BJ (cell line): ENCODE data around the gene LUC7L2. TPM values are rescaled to one million over a fixed set of nuclear protein-coding genes. Genes with fewer than 3 reads are reported as not detected.

Source experiments
- CTCF ChIA-PET: fragments of 350-600 bp; formaldehyde crosslinking; extraction: SDS; loops from one replicate; lab custom pipeline; 2021; ENCODE audit warnings: antibody characterized with exemption, inconsistent platforms; lab: Yijun Ruan, JAX
- POLR2A ChIA-PET: fragments of 300-600 bp; sonication (Branson Sonifier 250); formaldehyde crosslinking; extraction: SDS; loops from one replicate; lab custom pipeline; 2021; ENCODE audit warnings: antibody characterized with exemption; lab: Charles Lee
- DNase-seq: peaks from one replicate; pipeline ENCODE4 v3.0.0-alpha.2; 2011; ENCODE audit warnings: low read depth
- H3K27me3 ChIP-seq: 2 replicates; pipeline ENCODE4 v1.6.0; 2011; ENCODE audit warnings: low read length; ENCODE audit not compliant: control insufficient read depth, insufficient read depth
- H3K36me3 ChIP-seq: 2 replicates; pipeline ENCODE4 v1.5.1; 2011; ENCODE audit warnings: low read length; ENCODE audit not compliant: control insufficient read depth, insufficient read depth
- H3K4me3 ChIP-seq: 2 replicates; pipeline ENCODE4 v1.5.1; 2011; ENCODE audit warnings: low read depth, mild to moderate bottlenecking, control low read depth, low read length
- polyA plus RNA-seq: library from polyadenylated mRNA; depleted of rRNA; stranded (reverse); fragments of >200 nt; gene quantifications from 2 replicates; pipeline ENCODE4 v1.2.3, GENCODE V29; 2011
- TF ChIP-seq, protein P1 (sequence below): IDR thresholded peaks from 2 replicates; pipeline ENCODE4 v1.5.1; 2011; ENCODE audit warnings: low read depth, mild to moderate bottlenecking, control low read depth, inconsistent platforms, low read length, moderate library complexity; ENCODE audit not compliant: insufficient read depth

LUC7L2 gene
- polyA plus RNA-seq, 1 experiment = 22.3 TPM

DNA sequence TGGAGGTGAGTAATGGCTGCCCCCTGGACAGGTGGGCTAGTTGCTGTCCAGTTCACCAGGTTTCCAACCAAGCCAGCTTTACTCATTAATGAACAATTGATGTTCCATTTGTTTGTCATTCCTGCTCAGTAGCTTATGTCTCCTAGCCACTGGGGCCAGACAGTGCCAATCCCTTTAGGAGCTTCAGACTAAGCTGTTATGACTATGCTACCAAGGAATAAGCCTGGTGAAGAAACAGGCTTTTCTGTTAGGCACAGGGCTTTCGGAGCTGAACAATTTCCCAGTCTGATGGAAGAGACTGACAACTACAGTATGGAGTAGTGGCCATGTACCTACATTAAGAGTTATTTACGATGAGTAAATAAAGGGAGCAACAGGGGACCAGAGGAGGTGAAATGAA, 20.7 kb upstream of the LUC7L2 start:
- H3K27me3 ChIP-seq = no peaks in the 10 kb centered on the region
- CTCF ChIA-PET = interaction anchor here (0.7 to 1.4 kb wide), 4 partner anchors 9 to 32 kb away, joined by 4 to 8 read pairs (median 4); no protein-coding TSS in a partner anchor
- no peaks in the 10 kb centered on the region for H3K36me3 ChIP-seq
- TF ChIP-seq, protein P1, sequence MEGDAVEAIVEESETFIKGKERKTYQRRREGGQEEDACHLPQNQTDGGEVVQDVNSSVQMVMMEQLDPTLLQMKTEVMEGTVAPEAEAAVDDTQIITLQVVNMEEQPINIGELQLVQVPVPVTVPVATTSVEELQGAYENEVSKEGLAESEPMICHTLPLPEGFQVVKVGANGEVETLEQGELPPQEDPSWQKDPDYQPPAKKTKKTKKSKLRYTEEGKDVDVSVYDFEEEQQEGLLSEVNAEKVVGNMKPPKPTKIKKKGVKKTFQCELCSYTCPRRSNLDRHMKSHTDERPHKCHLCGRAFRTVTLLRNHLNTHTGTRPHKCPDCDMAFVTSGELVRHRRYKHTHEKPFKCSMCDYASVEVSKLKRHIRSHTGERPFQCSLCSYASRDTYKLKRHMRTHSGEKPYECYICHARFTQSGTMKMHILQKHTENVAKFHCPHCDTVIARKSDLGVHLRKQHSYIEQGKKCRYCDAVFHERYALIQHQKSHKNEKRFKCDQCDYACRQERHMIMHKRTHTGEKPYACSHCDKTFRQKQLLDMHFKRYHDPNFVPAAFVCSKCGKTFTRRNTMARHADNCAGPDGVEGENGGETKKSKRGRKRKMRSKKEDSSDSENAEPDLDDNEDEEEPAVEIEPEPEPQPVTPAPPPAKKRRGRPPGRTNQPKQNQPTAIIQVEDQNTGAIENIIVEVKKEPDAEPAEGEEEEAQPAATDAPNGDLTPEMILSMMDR = no peak
- H3K4me3 ChIP-seq = no peak overlapping the region
- POLR2A ChIA-PET = no interaction called here
- no peak for DNase-seq

DNA sequence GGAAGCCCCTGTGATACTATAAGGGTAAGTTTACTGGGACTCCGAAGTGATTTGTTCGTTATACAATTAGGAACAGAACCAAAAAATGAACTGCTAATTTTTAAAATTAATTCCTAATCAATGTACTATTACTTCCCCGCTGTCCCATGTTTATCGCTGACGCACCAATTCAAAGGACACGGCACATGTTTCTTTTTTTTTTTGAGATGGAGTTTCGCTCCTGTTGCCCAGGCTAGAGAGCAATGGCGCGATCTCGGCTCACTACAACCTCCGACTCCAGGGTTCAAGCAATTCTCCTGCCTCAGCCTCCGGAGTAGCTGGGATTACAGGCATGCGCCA, 20.0 kb upstream of the LUC7L2 start:
- TF ChIP-seq, protein P1 = no peak
- CTCF ChIA-PET = interaction anchor here (0.7 to 1.4 kb wide), 4 partner anchors 9 to 69 kb away, joined by 3 to 6 read pairs (median 4); no protein-coding TSS in a partner anchor
- POLR2A ChIA-PET = interaction anchor here (1.0 kb wide), 1 partner anchor 20 kb away, joined by 5 read pairs; the partner anchor contains the start of gene LUC7L2
- Histone ChIP-seq H3K36me3 (no peaks in the 10 kb centered on the region), H3K27me3 (no peaks in the 10 kb centered on the region), H3K4me3 (peak overlapping the region; percentile 91)
- no peak for DNase-seq

DNA sequence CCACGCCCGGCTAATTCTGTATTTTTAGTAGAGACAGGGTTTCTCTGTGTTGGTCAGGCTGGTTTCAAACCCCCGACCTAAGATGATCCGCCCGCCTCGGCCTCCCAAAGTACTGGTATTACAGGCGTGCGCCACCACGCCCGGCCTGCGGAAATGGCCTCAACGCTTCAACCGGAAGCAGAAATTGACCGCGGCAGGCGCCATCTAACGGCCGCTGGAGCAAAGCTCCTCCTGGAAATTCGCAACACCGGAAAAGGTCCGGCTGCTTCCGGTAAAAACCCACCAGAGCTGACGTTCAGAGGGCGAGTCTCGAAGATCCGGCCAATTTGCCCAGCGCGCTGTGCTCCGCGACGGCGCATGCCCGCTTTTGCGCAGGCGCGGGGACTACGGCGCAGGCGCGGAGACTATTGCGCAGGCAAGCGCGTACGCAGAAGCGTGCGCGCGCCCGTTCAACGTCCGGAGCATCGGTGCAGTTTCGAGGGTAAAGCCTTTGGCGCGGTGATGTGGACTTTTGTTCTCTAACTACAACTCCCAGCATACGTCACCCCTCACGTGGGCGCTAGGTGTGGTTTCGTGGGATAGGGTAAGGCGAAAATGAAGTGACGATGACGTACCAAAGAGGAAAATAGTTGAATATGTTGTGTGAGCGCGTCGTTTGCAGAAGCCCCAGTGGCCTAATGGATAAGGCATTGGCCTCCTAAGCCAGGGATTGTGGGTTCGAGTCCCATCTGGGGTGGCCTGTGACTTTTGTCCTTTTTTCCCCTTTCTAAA, 19.5 kb upstream of the LUC7L2 start:
- peak; percentile 97 for DNase-seq
- POLR2A ChIA-PET = interaction anchor here (0.6 to 1.0 kb wide), 2 partner anchors 20 to 33 kb away, joined by 5 to 16 read pairs; partner anchors contain the start of gene LUC7L2
- peak overlapping the region; percentile 91 for H3K4me3 ChIP-seq
- no peaks in the 10 kb centered on the region for H3K27me3 ChIP-seq
- TF ChIP-seq, protein P1 = peak; percentile 90
- no peaks in the 10 kb centered on the region for H3K36me3 ChIP-seq
- CTCF ChIA-PET = interaction anchor here (0.7 to 1.4 kb wide), 4 partner anchors 10 to 70 kb away, joined by 3 to 6 read pairs (median 4); no protein-coding TSS in a partner anchor

DNA sequence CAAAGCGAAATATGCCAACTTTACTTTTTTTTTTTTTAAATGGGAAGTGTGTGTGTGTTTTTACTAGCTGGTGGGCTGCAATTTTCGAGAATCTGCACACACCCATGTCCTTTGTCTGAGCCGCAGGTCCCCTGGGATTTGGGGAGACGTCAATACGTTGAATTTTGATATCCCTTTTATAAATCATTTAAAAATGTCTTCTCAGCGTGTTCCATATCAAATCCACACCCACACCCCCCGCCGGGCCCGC, 19.0 kb upstream of the LUC7L2 start:
- TF ChIP-seq, protein P1 = no peak
- ChIA-PET POLR2A (interaction anchor here (1.0 kb wide), 1 partner anchor 19 kb away, joined by 5 read pairs; the partner anchor contains the start of gene LUC7L2), CTCF (no interaction called here)
- no peaks in the 10 kb centered on the region for H3K27me3 ChIP-seq
- no peaks in the 10 kb centered on the region for H3K36me3 ChIP-seq
- DNase-seq = no peak
- H3K4me3 ChIP-seq = peak overlapping the region; percentile 91

DNA sequence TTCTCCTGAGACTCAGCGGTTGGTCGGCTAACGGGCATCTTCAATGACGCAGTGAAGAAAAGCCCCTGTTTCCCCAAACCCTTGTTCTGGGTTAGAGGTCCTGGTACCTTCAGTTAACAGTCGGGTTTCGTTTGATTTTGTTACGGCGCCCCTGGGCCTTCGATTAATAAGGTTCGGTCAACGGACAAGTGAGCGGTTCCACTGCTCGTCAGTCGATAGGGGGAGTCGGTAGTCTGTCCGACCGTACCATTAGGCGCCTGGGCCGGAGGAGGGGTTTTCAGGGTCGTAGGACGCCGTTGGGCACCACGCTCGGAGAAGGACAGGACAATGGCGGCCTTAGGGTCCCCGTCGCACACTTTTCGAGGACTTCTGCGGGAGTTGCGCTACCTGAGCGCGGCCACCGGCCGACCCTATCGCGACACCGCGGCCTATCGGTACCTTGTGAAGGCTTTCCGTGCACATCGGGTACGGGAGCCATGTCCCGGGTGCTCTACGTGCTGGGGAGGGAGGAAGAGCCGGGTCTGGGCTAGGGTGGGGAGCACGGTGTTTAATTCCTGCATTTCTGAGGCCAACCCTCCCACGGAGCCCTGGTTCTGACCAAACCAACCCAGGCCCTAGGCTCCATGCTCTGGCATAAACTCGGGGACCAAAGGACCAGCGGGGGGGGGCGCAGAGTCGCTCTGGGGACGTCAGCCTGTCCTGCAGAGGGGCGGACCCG, 18.5 kb upstream of the LUC7L2 start, which contains the start of gene FMC1:
Gene FMC1 (plus strand): TSS at position 280 of the 718 bp plus-strand sequence. CDS start 48 bp downstream, at position 328.
- CTCF ChIA-PET = no interaction called here
- TF ChIP-seq, protein P1 = peak; percentile 41; the same call in 1 of the 2 replicates
- no peaks in the 10 kb centered on the region for H3K36me3 ChIP-seq
- H3K4me3 ChIP-seq = peak within 1 kb of the TSS; percentile 91
- H3K27me3 ChIP-seq = no peaks in the 10 kb centered on the region
- DNase-seq = peak; percentile 49
- POLR2A ChIA-PET = no interaction called here
